A549 treated with Hydrocortisone at 1 μM for 4 hours (cell line): ENCODE data around the gene TULP4. TPM values are rescaled to one million over a fixed set of nuclear protein-coding genes. Genes with fewer than 3 reads are reported as not detected.

Source experiments
- total RNA-seq: library from RNA; stranded (reverse); fragments of 200-300 nt; extraction: Qiagen RNA extraction; gene quantifications from 5 replicates; pipeline ENCODE4 v1.2.3, GENCODE V29; 2022

Gene TULP4, protein sequence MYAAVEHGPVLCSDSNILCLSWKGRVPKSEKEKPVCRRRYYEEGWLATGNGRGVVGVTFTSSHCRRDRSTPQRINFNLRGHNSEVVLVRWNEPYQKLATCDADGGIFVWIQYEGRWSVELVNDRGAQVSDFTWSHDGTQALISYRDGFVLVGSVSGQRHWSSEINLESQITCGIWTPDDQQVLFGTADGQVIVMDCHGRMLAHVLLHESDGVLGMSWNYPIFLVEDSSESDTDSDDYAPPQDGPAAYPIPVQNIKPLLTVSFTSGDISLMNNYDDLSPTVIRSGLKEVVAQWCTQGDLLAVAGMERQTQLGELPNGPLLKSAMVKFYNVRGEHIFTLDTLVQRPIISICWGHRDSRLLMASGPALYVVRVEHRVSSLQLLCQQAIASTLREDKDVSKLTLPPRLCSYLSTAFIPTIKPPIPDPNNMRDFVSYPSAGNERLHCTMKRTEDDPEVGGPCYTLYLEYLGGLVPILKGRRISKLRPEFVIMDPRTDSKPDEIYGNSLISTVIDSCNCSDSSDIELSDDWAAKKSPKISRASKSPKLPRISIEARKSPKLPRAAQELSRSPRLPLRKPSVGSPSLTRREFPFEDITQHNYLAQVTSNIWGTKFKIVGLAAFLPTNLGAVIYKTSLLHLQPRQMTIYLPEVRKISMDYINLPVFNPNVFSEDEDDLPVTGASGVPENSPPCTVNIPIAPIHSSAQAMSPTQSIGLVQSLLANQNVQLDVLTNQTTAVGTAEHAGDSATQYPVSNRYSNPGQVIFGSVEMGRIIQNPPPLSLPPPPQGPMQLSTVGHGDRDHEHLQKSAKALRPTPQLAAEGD (N-terminal part only)
- total RNA-seq: 3.9 to 11.3 TPM (median 6.3 TPM) in 5 replicates

DNA sequence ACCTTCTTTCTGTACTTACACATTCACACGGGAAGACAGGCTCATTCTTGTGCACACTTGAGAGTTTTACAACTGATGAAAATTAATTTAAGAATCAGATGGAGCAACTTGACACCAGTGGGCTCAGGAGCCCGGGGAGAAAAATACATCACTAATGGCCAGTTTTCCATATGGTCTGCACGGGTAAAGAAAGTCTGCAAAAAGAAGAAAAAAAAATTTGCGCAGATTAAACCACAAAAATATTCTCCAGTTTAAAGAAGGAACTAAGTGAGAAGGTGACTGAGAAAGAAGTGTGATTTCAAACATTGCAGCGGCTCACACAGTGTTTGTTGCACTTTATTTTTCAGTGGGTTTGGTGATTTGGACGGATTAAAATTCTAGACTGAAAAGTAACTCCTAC is at the start of gene TULP4:
TSS of gene TULP4 (plus strand) at position 301 of the 400 bp plus-strand sequence. CDS start 1,552 bp downstream, outside the sequence.

DNA sequence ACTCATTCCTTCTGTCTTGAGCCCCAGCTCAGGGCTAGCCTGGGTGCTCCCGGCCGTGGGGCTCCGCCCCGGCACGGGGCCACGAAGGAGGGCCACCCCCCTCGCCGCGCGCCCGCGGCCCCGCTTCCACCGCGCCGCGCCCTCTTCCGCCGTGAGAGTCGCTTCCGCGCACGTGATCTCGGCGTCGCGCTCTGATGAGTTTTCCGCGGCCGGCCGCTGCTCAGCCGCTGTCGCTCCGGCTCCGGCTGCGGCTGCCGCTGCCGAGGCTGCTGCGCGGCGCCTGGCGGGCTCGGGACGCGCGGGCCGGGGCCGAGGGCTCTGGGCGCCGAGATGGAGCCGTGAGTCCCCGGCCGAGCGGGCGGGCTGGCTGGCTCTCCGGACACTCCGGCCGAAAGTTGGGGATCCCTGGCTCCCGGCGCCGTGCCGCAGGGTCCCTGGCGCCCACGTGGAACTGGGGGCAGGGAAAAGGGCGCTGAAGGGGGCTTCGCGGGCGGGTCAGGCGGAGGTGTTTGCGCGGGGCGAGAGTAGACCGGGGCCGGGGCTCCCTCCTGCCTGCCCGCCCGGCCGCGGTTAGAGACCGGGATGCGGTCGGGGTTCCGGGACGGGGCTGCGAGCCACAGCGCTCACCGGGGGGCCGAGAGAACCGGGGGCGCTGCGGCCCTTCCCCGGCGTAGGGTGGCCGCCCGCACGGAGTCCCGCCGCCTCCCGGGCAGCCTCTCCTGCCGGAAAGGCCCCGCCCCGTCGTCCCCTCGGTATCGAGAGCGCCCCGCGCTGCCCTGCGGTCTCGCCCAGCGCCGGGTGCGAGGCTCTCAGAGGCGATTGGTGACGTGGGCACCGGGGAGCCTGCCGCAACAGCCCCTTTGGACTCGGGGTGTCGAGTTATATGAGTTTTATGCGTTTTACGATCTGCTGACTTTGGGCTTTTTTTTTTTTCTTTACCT is 247.9 kb downstream of the TULP4 start, which contains the start of gene TMEM181:
TSS of gene TMEM181 (plus strand) at position 197 of the 941 bp plus-strand sequence. CDS start at position 331, 134 bp downstream.

Other genes with a start within 250 kb of the TULP4 start
- gene SERAC1, start 144.2 kb upstream of the TULP4 start, total RNA-seq: 2.8 to 4.3 TPM (median 3.3 TPM) in 5 replicates
- 8.0 to 18.7 TPM (median 18.1 TPM) in 5 replicates for gene GTF2H5, start 144.1 kb upstream of the TULP4 start, total RNA-seq
- 11.6 to 17.0 TPM (median 14.8 TPM) in 5 replicates for gene TMEM181, start 247.6 kb downstream of the TULP4 start, total RNA-seq